GM21528 (cell line): ENCODE measurements around the gene SLIRP.
"Not testable (repeated sequence)": the region's sequence is repeated elsewhere in the genome, so short reads cannot be mapped to it uniquely, and the experiment has no call there.

Source experiments
- ATAC-seq: cut with Tn5 transposase; IDR thresholded peaks from one replicate; pipeline ENCODE4 v1.9.1; 2021; ENCODE audit warnings: mild to moderate bottlenecking, moderate library complexity; ENCODE audit not compliant: unreplicated experiment, low FRiP score

The SLIRP gene

DNA sequence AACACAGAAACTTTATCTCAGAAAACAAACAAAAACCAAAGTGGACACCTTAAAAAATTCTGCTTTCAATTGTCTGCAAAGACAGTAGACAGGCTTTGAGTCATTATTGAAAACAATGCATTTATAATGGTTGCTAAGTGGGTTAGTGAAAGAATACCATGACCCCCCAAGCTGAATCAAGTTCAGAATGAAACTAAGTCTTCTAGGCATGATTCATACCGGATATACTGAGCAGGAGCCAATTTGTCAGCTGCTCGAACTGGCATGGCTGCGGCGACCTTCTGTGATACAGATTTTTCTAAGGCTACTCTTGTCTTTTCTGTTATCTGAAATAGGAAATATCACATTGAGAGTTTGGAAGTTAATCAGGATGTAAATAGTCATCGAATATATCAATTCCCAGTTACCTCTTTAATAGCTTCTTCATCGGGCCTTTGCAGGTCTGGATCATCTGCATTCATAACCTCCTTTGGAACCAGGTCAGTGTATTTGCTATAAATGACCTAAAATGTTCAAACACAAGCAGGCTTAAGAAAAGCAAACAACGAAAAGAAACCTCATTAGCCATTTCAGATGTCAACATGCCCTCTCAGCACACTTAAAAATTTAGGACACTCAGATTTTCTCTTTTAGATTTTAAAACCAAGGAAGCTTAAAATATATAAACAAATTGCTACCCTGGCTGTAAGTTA is 30.8 kb downstream of the SLIRP start:
- no peak for ATAC-seq

DNA sequence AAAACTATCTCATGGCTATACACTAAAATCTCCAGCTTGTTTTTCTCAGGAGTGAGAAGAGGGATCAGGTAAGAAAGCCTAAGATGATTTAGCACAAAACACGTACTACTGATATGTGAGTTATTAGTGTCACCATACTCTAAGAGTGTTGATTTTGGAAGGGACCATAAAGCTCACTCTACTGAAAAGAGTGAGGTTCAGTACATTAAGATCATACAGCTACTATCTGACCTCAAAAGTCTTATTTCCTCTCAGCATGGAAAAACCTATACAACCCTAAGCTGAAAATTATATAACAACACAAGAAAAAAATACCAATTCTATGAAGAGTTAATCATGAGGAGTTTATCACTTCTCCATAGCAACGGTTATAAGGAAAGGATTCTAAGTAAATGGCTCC is 33.5 kb downstream of the SLIRP start:
- ATAC-seq, result no peak

DNA sequence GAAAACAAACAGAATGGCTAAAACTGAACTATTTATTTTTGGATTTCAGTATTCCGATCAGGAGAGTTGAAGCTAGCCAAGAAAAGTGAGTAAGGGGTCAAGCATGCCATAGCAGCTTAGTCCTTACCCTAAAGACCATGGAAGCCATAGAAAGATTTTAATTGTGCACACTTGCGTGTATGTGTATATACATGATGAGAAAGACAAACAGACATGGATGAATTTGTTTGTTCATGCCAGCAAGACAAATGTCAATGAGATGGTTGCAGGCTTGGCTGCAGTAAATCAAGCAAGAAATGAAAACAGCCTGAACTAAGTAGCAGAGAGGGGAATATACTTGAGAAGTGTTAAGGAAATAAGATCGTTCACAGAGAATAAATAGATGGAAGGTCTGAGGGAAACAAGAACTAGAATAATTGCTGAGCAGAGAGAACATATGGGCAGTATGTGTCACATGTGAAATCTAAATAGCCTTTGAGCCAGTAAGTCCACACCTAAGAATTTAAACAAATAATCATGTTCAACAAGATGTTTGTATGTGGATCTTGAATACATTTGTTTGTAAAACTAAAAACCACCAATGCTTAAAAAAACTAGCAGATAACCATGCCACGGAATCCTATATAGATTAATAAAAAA is 38.3 kb downstream of the SLIRP start:
- no peak for ATAC-seq

DNA sequence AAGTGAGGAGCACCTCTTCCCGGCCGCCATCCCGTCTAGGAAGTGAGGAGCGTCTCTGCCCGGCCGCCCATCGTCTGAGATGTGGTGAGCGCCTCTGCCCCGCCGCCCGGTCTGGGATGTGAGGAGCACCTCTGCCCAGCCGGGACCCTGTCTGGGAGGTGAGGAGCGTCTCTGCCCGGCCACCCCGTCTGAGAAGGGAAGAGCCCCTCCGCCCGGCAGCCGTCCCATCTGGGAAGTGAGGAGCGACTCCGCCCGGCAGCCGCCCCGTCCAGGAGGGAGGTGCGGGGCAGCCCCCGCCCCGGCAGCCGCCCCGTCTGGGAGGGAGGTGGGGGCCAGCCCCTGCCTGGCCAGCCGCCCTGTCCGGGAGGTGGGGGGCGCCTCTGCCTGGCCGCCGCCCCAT is 39.5 kb downstream of the SLIRP start:
- ATAC-seq, result not testable (repeated sequence)

DNA sequence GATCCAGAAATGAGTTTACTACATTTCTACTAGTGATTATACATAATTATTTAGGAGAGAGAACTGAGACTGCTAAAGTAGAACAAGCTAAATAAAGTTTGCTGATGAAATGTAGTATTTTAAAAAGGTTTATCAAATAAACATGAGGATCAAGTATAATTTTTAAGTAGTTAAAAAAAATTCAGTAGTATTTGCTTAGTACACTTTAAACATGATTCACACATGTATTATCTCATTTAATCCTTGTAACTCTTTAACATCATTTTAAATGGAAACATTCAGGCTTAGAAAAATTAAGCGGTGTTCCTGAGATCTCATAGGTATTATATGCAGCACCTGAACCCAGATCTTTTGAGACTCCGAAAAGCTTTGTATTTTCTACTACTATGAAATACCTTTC is 44.4 kb downstream of the SLIRP start:
- no peak for ATAC-seq

DNA sequence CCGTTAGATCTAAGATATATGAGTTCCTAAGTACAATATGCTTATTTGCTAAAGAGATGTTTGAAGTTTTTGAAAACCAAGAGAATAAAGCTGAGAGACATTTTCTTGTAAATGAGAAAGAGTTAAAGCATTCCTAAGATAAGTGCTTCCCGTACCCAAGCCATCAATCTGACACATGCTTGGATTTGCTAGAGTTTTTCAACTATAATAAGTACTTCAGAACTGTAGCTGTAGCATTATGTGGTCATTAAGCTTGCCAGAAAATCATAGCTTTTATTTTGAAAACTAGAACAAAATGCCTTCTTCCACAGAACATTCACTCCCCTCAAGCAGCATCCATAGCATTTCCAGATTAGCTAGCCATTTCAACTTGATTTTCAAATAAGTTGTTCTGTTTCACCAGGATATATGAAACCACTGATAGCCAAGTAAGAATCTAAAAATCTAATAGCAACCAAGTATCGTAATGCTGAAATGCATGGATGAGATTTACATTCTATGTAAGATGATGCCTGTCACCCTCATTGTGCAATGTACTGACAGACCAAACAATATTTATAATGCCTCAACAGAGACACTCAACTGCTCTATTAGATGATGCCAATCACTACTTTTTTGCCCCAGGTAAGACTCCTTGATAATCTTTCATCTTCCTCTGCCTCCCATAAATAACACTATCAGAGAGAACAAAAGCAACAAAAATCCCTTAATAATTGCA is 45.1 kb downstream of the SLIRP start:
- ATAC-seq, result no peak

DNA sequence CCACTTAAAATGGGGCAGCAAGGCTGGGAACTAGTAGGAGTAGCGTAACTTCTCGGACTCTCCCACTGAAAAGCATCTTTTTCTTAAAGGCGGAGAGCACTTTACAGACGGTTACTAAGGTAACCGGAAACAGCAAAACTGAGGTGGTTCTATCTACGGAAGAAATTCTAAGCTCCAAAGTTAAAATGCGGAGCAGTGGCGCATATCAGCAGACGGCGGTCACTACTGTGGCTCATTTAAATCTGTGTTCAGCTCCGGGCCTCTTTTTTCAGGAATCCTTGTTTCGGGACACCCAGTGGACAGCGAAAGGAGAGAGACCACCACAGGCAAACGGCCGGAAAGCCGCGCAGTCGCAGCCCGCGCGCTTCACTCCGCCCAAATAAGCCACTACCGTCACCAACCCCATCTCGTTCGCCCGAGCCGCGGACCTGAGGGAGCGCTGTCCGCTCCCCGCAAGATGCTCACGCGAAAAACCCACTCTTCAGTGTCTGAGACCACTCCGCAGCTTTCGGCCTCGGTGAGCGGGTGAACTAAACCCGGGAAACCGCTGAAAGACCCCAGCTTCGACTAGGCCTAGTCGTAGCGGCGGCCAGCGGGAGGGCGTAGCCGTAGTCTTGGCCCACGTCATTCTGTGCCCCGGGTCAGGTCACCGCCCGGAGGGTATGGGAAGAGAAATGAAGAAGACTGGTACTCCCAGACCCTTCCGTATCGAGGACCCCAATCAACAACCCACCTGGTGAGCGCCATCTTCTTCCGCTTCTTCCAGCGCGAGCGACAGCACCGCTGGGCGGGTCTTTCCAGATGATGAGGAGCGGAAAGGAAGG is 52.7 kb downstream of the SLIRP start, which contains the start of gene SNW1:
Gene SNW1, minus strand, starts transcription at position 776 of the 824 bp plus-strand sequence. Its CDS starts 29 bp downstream, at position 747.
- peak; percentile 95 for ATAC-seq

DNA sequence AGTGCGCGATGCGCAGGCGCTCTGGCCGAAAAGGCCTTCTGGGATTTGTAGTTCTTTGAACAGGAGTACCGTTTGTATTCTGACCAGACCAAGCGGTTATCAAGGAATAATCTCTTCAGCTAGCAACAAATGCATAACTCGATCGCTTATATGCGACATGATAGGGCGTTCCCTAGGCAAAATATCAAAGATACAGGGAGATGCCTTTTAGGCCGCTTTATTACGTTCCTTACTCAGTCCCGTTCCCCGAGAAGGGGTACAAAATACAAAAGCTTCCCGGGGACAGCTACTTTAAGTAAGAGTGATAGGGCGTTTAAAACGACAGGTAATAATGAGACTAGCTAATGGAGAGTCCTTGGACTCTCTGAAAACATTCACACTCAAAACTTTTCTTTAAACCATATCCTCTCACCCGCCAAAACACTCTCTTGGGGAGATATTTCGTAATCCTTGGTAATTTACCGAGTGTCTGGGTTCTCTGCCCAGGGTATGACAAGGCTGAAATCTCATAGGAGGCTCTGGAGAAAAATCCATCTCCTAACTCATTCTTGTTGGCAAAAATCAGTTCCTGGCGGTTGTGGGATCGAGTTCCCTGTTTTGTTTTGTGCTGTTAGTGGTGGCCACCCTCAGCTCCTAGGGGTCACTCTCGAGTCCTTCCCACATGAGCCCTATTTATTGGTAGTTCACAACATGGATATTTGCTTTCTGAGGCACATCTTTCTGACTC is 53.5 kb downstream of the SLIRP start:
- peak; percentile 25 for ATAC-seq

DNA sequence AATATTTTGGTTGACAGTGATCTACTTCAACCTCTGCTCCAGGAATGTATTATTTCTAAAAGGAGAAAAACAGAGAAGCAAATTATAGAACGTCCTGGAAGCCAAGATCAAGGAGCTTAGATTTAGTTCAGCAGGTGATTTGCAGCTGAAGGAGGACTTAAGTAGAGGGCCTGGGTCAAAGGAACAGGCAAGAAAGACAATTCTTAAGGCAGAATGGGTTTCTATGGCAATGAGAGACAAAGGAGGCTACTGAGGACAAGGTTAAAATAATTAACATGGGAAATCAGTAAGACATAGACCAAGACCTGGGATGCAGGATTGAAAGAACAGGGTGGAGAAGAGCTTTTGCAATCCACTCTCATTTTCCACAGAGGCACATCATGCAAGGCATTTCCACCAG is 55.4 kb downstream of the SLIRP start:
- ATAC-seq, result no peak

DNA sequence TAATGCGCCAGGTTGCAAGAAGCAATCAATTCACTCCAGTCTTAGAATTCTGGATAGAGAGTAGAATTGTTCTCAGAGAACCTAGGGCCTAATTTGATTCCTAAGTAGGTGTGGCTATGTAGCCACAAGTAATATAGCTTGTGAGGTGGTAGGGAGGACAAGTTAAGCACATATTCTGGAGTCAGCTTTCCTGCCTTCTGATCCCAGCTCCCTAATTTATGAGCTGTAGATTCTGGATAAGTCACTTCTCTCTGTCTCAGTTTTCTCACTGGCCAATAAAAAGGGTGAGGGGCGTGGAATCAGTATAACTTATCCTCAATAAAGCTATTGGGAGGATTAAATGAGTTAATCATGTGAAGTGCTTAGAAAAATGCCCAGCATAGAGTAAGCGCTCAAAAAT is 56.1 kb downstream of the SLIRP start:
- ATAC-seq, result no peak
